ENCODE results near the gene DYRK1A.

DYRK1A gene

GRCh38 chr21:37574751-37575150, 208.2 kb downstream of the DYRK1A start (continued):
- TF ChIP-seq, protein P1, sequence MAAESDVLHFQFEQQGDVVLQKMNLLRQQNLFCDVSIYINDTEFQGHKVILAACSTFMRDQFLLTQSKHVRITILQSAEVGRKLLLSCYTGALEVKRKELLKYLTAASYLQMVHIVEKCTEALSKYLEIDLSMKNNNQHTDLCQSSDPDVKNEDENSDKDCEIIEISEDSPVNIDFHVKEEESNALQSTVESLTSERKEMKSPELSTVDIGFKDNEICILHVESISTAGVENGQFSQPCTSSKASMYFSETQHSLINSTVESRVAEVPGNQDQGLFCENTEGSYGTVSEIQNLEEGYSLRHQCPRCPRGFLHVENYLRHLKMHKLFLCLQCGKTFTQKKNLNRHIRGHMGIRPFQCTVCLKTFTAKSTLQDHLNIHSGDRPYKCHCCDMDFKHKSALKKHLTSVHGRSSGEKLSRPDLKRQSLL (tag by site-specific recombination; IDR thresholded peaks at IDR 0.05): no peak
- no peak for TF ChIP-seq ZNF426 (tag by site-specific recombination; IDR thresholded peaks at IDR 0.05)

DNA sequence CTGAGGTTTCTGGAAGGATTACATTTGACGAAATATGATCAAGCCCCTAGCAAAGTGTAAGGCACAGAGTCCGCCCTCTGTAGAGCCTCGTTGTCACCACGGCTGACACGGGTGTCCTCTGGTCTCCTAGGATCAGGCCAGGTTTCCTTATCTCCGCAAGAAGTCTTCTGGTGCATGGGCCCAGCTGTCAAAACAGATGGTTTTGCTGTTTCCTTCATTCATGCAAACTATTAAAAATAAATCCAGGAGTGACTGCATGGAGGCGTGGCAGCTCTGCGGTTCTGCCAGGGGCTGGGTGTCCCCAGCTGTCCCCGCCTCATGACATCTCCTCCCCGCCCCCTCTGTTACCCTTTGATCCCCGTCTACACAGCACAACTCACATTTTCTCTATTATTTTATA, 209.0 kb downstream of the DYRK1A start:
- ChIA-PET POLR2A (no interaction called here), CTCF (interaction anchor here (0.7 kb wide), 2 partner anchors 24 to 566 kb away, joined by 3 to 4 read pairs; no protein-coding TSS in a partner anchor)
- Histone ChIP-seq H3K9me3 (ENCODE audit: control insufficient read depth, insufficient read depth, low read depth, low read length) (no peaks in the 10 kb centered on the region), H3K27ac (ENCODE audit: extremely low read depth, low read depth, low read length) (no peak overlapping the region), H3K36me3 (ENCODE audit: control insufficient read depth in 2 of 2, insufficient read depth in 1 of 2, low read length in 2 of 2) (no peaks in the 10 kb centered on the region), H3K4me1 (ENCODE audit: control insufficient read depth, insufficient read depth, low read length) (no peaks in the 10 kb centered on the region), H3K4me3 (ENCODE audit: low read depth, low read length) (no peak overlapping the region)
- TF ChIP-seq ZNF391 (tag by site-specific recombination; IDR thresholded peaks at IDR 0.05; ENCODE audit: borderline replicate concordance, low read depth) (no peak), ZNF324 (tag by site-specific recombination; IDR thresholded peaks at IDR 0.05) (no peak), ZNF302 (tag by site-specific recombination; IDR thresholded peaks at IDR 0.05; ENCODE audit: low read depth) (no peak), ZNF544 (tag by site-specific recombination; IDR thresholded peaks at IDR 0.05) (no peak), AEBP2 (tag by site-specific recombination; IDR thresholded peaks at IDR 0.05; ENCODE audit: borderline replicate concordance) (no peak), SALL2 (tag by site-specific recombination; IDR thresholded peaks at IDR 0.05; ENCODE audit: borderline replicate concordance) (no peak), KLF1 (tag by site-specific recombination; IDR thresholded peaks at IDR 0.05) (no peak), ZNF843 (tag by site-specific recombination; IDR thresholded peaks at IDR 0.05) (no peak), ZNF404 (tag by site-specific recombination; IDR thresholded peaks at IDR 0.05) (no peak), ZBTB26 (tag by site-specific recombination; optimal IDR thresholded peaks at IDR 0.05) (no peak), ZNF416 (tag by site-specific recombination; IDR thresholded peaks at IDR 0.05) (no peak)
- TF ChIP-seq, protein P2, sequence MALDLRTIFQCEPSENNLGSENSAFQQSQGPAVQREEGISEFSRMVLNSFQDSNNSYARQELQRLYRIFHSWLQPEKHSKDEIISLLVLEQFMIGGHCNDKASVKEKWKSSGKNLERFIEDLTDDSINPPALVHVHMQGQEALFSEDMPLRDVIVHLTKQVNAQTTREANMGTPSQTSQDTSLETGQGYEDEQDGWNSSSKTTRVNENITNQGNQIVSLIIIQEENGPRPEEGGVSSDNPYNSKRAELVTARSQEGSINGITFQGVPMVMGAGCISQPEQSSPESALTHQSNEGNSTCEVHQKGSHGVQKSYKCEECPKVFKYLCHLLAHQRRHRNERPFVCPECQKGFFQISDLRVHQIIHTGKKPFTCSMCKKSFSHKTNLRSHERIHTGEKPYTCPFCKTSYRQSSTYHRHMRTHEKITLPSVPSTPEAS (tag by site-specific recombination; IDR thresholded peaks at IDR 0.05): no peak
- TF ChIP-seq, protein P3, sequence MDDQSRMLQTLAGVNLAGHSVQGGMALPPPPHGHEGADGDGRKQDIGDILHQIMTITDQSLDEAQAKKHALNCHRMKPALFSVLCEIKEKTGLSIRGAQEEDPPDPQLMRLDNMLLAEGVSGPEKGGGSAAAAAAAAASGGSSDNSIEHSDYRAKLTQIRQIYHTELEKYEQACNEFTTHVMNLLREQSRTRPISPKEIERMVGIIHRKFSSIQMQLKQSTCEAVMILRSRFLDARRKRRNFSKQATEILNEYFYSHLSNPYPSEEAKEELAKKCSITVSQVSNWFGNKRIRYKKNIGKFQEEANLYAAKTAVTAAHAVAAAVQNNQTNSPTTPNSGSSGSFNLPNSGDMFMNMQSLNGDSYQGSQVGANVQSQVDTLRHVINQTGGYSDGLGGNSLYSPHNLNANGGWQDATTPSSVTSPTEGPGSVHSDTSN (CRISPR knock-in tag; IDR thresholded peaks at IDR 0.05): no peak

Measured in HEK293 (cell line).